ENCODE data around the gene TAF4. TPM values are rescaled to one million over a fixed set of nuclear protein-coding genes. Genes with fewer than 3 reads are reported as not detected.
"Not testable (repeated sequence)": the region's sequence is repeated elsewhere in the genome, so short reads cannot be mapped to it uniquely, and the experiment has no call there.

The TAF4 gene
- total RNA-seq, 1 donor from 2014 or later = 11.5 TPM

- Mint-ChIP-seq H3K9me3 (ENCODE audit: low read depth) (peaks cover 18% of the 10 kb centered on the region), H3K4me1 (ENCODE audit: low read depth) (no peaks in the 10 kb centered on the region), H3K27ac (ENCODE audit: unreplicated experiment) (no peak overlapping the region), H3K36me3 (ENCODE audit: low read depth) (peaks cover 46% of the 10 kb centered on the region), H3K4me3 (ENCODE audit: unreplicated experiment) (no peak overlapping the region), H3K27me3 (ENCODE audit: low read depth) (no peaks in the 10 kb centered on the region)
- DNase-seq (ENCODE audit: low spot score) = peak; percentile 85
- TF ChIP-seq CTCF (IDR thresholded peaks at IDR 0.05) = no peak
Measured at GRCh38 chr20:61988665-61989064, 77.0 kb downstream of the TAF4 start.

- peak; percentile 68 for DNase-seq (ENCODE audit: low spot score)
- H3K36me3 Mint-ChIP-seq (ENCODE audit: low read depth) = peaks cover 28% of the 10 kb centered on the region
- no peak overlapping the region for H3K4me3 Mint-ChIP-seq (ENCODE audit: unreplicated experiment)
- H3K9me3 Mint-ChIP-seq (ENCODE audit: low read depth) = peaks cover 9% of the 10 kb centered on the region
- no peak for TF ChIP-seq CTCF (IDR thresholded peaks at IDR 0.05)
- H3K4me1 Mint-ChIP-seq (ENCODE audit: low read depth) = no peaks in the 10 kb centered on the region
- H3K27me3 Mint-ChIP-seq (ENCODE audit: low read depth) = no peaks in the 10 kb centered on the region
- no peak overlapping the region for H3K27ac Mint-ChIP-seq (ENCODE audit: unreplicated experiment)
Measured at GRCh38 chr20:61986762-61987321, 78.8 kb downstream of the TAF4 start.

GRCh38 chr20:61985096-61985495, 80.6 kb downstream of the TAF4 start:
- H3K4me3 Mint-ChIP-seq (ENCODE audit: unreplicated experiment) = no peak overlapping the region
- no peak overlapping the region for H3K27ac Mint-ChIP-seq (ENCODE audit: unreplicated experiment)
- peaks cover 13% of the 10 kb centered on the region for H3K36me3 Mint-ChIP-seq (ENCODE audit: low read depth)
- no peaks in the 10 kb centered on the region for H3K27me3 Mint-ChIP-seq (ENCODE audit: low read depth)
- DNase-seq (ENCODE audit: low spot score) = peak; percentile 48
- no peaks in the 10 kb centered on the region for H3K9me3 Mint-ChIP-seq (ENCODE audit: low read depth)
- TF ChIP-seq CTCF (IDR thresholded peaks at IDR 0.05) = no peak
- H3K4me1 Mint-ChIP-seq (ENCODE audit: low read depth) = no peaks in the 10 kb centered on the region

GRCh38 chr20:61984431-61984830, 81.2 kb downstream of the TAF4 start:
- not testable (repeated sequence) for H3K27ac Mint-ChIP-seq (ENCODE audit: unreplicated experiment); H3K36me3 Mint-ChIP-seq (ENCODE audit: low read depth); H3K9me3 Mint-ChIP-seq (ENCODE audit: low read depth); H3K27me3 Mint-ChIP-seq (ENCODE audit: low read depth); H3K4me3 Mint-ChIP-seq (ENCODE audit: unreplicated experiment); H3K4me1 Mint-ChIP-seq (ENCODE audit: low read depth)
- DNase-seq (ENCODE audit: low spot score) = peak; percentile 59

GRCh38 chr20:61983965-61984364, 81.7 kb downstream of the TAF4 start:
- no peaks in the 10 kb centered on the region for H3K4me1 Mint-ChIP-seq (ENCODE audit: low read depth)
- TF ChIP-seq CTCF (IDR thresholded peaks at IDR 0.05) = no peak
- H3K27me3 Mint-ChIP-seq (ENCODE audit: low read depth) = no peaks in the 10 kb centered on the region
- H3K4me3 Mint-ChIP-seq (ENCODE audit: unreplicated experiment) = no peak overlapping the region
- DNase-seq (ENCODE audit: low spot score) = no peak
- peaks cover 10% of the 10 kb centered on the region for H3K36me3 Mint-ChIP-seq (ENCODE audit: low read depth)
- no peaks in the 10 kb centered on the region for H3K9me3 Mint-ChIP-seq (ENCODE audit: low read depth)
- H3K27ac Mint-ChIP-seq (ENCODE audit: unreplicated experiment) = no peak overlapping the region

GRCh38 chr20:61982951-61983315, 82.7 kb downstream of the TAF4 start:
- H3K36me3 Mint-ChIP-seq (ENCODE audit: low read depth) = peaks cover 10% of the 10 kb centered on the region
- no peak for TF ChIP-seq CTCF (IDR thresholded peaks at IDR 0.05)
- H3K27ac Mint-ChIP-seq (ENCODE audit: unreplicated experiment) = no peak overlapping the region
- peak; percentile 53 for DNase-seq (ENCODE audit: low spot score)
- H3K9me3 Mint-ChIP-seq (ENCODE audit: low read depth) = no peaks in the 10 kb centered on the region
- H3K4me1 Mint-ChIP-seq (ENCODE audit: low read depth) = no peaks in the 10 kb centered on the region
- H3K4me3 Mint-ChIP-seq (ENCODE audit: unreplicated experiment) = no peak overlapping the region
- H3K27me3 Mint-ChIP-seq (ENCODE audit: low read depth) = no peaks in the 10 kb centered on the region

Data from chondrocyte (in vitro differentiated cells).